ENCODE results near the gene KCNMB3.
"Not testable (repeated sequence)": the region's sequence is repeated elsewhere in the genome, so short reads cannot be mapped to it uniquely, and the experiment has no call there.

The KCNMB3 gene

GRCh38 chr3:179233043-179233442, 17.9 kb downstream of the KCNMB3 start:
- Histone ChIP-seq H3K9ac (ENCODE audit: low read length) (no peak overlapping the region), H3K9me3 (ENCODE audit: control insufficient read depth, low read length) (no peaks in the 10 kb centered on the region), H3K36me3 (ENCODE audit: control insufficient read depth, insufficient read depth, low read length) (no peaks in the 10 kb centered on the region), H3K27me3 (ENCODE audit: control insufficient read depth, insufficient read depth, low read length) (no peaks in the 10 kb centered on the region), H3K4me1 (ENCODE audit: control insufficient read depth, insufficient read depth, low read length) (no peaks in the 10 kb centered on the region), H3K4me3 (ENCODE audit: low read length) (no peak overlapping the region)

DNA sequence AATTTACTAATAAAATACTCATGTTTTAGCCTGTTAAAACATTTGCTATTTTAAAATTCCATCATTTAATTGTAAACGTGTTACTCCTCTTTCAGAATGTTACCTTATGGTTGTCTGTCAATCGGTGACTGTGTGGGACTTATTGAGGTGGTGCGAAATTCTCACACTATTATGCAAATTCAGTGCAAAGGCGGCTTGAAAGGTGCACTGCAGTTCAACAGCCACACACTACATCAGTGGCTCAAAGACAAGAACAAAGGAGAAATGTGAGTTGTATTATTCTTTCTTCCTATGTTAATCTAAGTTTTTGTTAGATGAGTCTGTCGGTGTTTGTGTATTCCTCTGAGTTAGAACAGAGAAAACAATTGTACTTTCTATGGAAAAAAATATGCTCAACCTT, 21.7 kb downstream of the KCNMB3 start:
- Histone ChIP-seq H3K9me3 (ENCODE audit: control insufficient read depth, low read length) (no peaks in the 10 kb centered on the region), H3K4me3 (ENCODE audit: low read length) (no peak overlapping the region), H3K27me3 (ENCODE audit: control insufficient read depth, insufficient read depth, low read length) (no peaks in the 10 kb centered on the region), H3K4me1 (ENCODE audit: control insufficient read depth, insufficient read depth, low read length) (no peaks in the 10 kb centered on the region), H3K9ac (ENCODE audit: low read length) (no peak overlapping the region), H3K36me3 (ENCODE audit: control insufficient read depth, insufficient read depth, low read length) (no peaks in the 10 kb centered on the region)

- H3K36me3 ChIP-seq (ENCODE audit: control insufficient read depth, insufficient read depth, low read length): no peaks in the 10 kb centered on the region
These were observed 23.6 kb downstream of the KCNMB3 start for GRCh38 chr3:179227349-179227748.

DNA sequence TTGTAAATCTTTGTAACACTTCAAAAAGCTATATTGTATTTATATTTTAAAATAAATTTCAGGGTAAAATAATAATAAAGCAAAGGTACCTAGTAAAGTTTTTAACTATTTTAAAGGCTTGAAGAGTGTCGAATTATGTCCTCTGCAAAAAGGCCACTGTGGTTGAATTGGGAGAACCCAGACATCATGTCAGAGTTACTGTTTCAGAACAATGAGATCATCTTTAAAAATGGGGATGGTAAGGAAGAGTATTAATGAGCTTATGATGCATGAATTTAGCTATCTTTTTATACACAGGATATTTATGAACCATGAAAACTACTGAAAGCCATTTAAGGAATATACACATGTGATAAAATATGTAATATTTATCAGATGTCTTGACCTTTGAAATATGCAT, 26.3 kb downstream of the KCNMB3 start:
- Histone ChIP-seq H3K36me3 (ENCODE audit: control insufficient read depth, insufficient read depth, low read length) (no peaks in the 10 kb centered on the region), H3K4me3 (ENCODE audit: low read length) (no peak overlapping the region), H3K27me3 (ENCODE audit: control insufficient read depth, insufficient read depth, low read length) (no peaks in the 10 kb centered on the region), H3K4me1 (ENCODE audit: control insufficient read depth, insufficient read depth, low read length) (no peaks in the 10 kb centered on the region), H3K9me3 (ENCODE audit: control insufficient read depth, low read length) (no peaks in the 10 kb centered on the region), H3K9ac (ENCODE audit: low read length) (no peak overlapping the region)

More at GRCh38 chr3:179227349-179227748, 23.6 kb downstream of the KCNMB3 start:
- Histone ChIP-seq H3K9me3 (ENCODE audit: control insufficient read depth, low read length) (no peaks in the 10 kb centered on the region), H3K9ac (ENCODE audit: low read length) (no peak overlapping the region), H3K27me3 (ENCODE audit: control insufficient read depth, insufficient read depth, low read length) (no peaks in the 10 kb centered on the region), H3K4me1 (ENCODE audit: control insufficient read depth, insufficient read depth, low read length) (no peaks in the 10 kb centered on the region), H3K4me3 (ENCODE audit: low read length) (no peak overlapping the region)

DNA sequence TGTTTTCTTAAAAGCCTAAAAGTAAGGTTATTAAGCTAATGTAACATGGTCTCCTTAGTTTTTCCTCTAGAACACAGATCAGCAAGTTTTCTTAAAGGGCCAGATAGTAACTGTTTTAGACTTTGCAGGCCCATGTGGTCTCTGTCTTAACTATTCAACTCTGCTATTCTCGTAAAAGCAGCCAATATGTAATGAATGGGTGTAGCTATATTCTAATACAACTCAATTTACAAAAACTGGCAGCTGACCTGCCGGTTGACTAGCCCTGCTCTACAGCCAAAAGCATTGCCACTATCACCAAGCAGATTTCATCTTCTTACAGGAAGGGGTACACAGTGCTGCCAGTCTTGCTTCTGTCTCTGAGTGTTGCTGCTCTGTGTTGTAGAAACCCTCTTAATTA, 27.4 kb downstream of the KCNMB3 start:
- no peaks in the 10 kb centered on the region for H3K36me3 ChIP-seq (ENCODE audit: control insufficient read depth, insufficient read depth, low read length)
- no peaks in the 10 kb centered on the region for H3K27me3 ChIP-seq (ENCODE audit: control insufficient read depth, insufficient read depth, low read length)
- H3K9me3 ChIP-seq (ENCODE audit: control insufficient read depth, low read length): no peaks in the 10 kb centered on the region
- H3K4me1 ChIP-seq (ENCODE audit: control insufficient read depth, insufficient read depth, low read length): no peaks in the 10 kb centered on the region
- no peak overlapping the region for H3K9ac ChIP-seq (ENCODE audit: low read length)
- no peak overlapping the region for H3K4me3 ChIP-seq (ENCODE audit: low read length)

GRCh38 chr3:179218213-179218612, 32.7 kb downstream of the KCNMB3 start:
- H3K27me3 ChIP-seq (ENCODE audit: control insufficient read depth, insufficient read depth, low read length); H3K9me3 ChIP-seq (ENCODE audit: control insufficient read depth, low read length); H3K9ac ChIP-seq (ENCODE audit: low read length); H3K4me1 ChIP-seq (ENCODE audit: control insufficient read depth, insufficient read depth, low read length); H3K36me3 ChIP-seq (ENCODE audit: control insufficient read depth, insufficient read depth, low read length); H3K4me3 ChIP-seq (ENCODE audit: low read length): not testable (repeated sequence)

DNA sequence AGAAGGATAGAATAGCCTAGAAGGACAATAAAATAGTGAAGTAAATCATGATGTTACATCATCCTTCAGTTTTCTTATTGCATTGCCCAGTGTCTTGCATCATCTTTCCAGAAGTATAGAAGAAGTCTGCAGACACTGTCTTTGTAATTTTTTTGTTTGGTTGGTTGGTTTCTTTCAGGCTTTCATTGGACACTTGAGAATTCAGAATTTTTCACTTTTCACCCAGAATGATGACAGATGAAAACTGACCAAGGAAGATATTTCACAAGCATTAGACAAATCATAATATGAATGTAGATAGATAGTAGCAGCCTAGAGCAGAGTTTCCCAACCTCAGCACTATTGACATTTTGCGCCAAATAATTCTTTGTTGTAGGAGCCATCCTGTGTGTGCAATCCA, 35.4 kb downstream of the KCNMB3 start:
- H3K9ac ChIP-seq (ENCODE audit: low read length); H3K4me1 ChIP-seq (ENCODE audit: control insufficient read depth, insufficient read depth, low read length); H3K36me3 ChIP-seq (ENCODE audit: control insufficient read depth, insufficient read depth, low read length); H3K9me3 ChIP-seq (ENCODE audit: control insufficient read depth, low read length); H3K4me3 ChIP-seq (ENCODE audit: low read length); H3K27me3 ChIP-seq (ENCODE audit: control insufficient read depth, insufficient read depth, low read length): not testable (repeated sequence)

DNA sequence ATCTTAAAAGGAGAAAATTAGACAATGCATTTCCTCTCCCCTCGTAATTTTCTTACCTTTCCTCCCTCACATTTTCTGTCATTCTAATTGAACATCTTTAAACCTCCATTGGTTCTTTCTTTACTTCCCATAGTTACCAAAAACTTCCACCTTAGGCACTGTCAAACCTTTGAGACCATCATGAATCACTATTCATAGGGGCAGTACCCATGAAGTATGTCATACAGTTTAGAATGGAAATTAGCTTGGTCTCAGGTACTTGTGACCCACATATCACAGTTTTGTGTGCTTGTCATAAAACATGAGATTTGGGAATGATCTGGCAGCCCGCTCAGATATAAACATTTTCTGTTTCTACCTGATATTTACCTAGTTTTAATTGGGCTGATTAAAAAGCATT, 50.1 kb downstream of the KCNMB3 start:
- Histone ChIP-seq H3K4me1 (ENCODE audit: control insufficient read depth, insufficient read depth, low read length) (no peaks in the 10 kb centered on the region), H3K36me3 (ENCODE audit: control insufficient read depth, insufficient read depth, low read length) (no peaks in the 10 kb centered on the region), H3K27me3 (ENCODE audit: control insufficient read depth, insufficient read depth, low read length) (no peaks in the 10 kb centered on the region), H3K9me3 (ENCODE audit: control insufficient read depth, low read length) (no peaks in the 10 kb centered on the region), H3K4me3 (ENCODE audit: low read length) (no peak overlapping the region), H3K9ac (ENCODE audit: low read length) (no peak overlapping the region)

DNA sequence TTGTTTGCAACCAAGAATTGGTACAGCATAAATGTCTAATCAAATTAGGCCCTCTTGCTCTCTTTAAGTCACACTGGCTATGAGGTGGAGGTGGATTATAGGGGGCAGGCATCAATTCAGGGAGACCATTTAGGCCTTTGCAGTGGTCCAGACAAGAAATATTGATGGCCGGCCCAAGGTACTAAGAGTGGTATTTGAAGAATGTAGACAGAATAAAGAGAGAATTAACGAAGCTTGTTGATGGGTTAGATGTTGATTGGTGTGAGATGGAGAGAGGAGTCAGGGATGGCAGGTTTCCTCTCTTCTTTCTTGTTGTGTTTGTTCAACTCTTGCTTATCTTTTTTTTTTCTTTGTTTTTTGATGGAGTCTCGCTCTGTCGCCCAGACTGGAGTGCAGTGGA, 54.2 kb downstream of the KCNMB3 start:
- Histone ChIP-seq H3K4me1 (ENCODE audit: control insufficient read depth, insufficient read depth, low read length) (no peaks in the 10 kb centered on the region), H3K27me3 (ENCODE audit: control insufficient read depth, insufficient read depth, low read length) (no peaks in the 10 kb centered on the region), H3K9me3 (ENCODE audit: control insufficient read depth, low read length) (no peaks in the 10 kb centered on the region), H3K9ac (ENCODE audit: low read length) (no peak overlapping the region), H3K4me3 (ENCODE audit: low read length) (no peak overlapping the region), H3K36me3 (ENCODE audit: control insufficient read depth, insufficient read depth, low read length) (no peaks in the 10 kb centered on the region)

- no peaks in the 10 kb centered on the region for H3K27me3 ChIP-seq (ENCODE audit: control insufficient read depth, insufficient read depth, low read length)
- H3K4me1 ChIP-seq (ENCODE audit: control insufficient read depth, insufficient read depth, low read length): no peaks in the 10 kb centered on the region
- no peak overlapping the region for H3K9ac ChIP-seq (ENCODE audit: low read length)
- no peaks in the 10 kb centered on the region for H3K36me3 ChIP-seq (ENCODE audit: control insufficient read depth, insufficient read depth, low read length)
- no peak overlapping the region for H3K4me3 ChIP-seq (ENCODE audit: low read length)
- no peaks in the 10 kb centered on the region for H3K9me3 ChIP-seq (ENCODE audit: control insufficient read depth, low read length)
These were observed 54.8 kb downstream of the KCNMB3 start for GRCh38 chr3:179196098-179196497.

DNA sequence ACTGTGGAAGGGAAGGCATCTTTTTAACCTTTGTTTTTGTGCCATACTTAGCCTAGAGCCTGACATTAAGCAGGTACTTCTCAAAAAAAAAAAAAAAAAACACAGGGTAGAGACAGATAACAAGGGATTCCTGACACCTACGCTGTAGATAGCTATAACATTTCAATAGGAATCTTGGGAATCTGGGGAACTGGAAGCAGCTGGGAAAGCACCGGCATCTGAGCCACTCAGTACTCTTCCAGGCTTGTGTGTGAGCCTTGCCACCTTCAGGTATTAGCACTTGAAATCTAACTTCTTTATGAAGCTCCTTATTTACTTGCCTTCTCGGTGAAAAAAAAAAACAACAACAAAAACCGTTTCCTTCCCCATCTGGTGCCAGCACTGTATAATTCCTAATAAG, 56.0 kb downstream of the KCNMB3 start:
- H3K4me1 ChIP-seq (ENCODE audit: control insufficient read depth, insufficient read depth, low read length): no peaks in the 10 kb centered on the region

More for the DNA sequence above, 56.0 kb downstream of the KCNMB3 start:
- Histone ChIP-seq H3K9me3 (ENCODE audit: control insufficient read depth, low read length) (no peaks in the 10 kb centered on the region), H3K27me3 (ENCODE audit: control insufficient read depth, insufficient read depth, low read length) (no peaks in the 10 kb centered on the region), H3K4me3 (ENCODE audit: low read length) (no peak overlapping the region), H3K36me3 (ENCODE audit: control insufficient read depth, insufficient read depth, low read length) (no peaks in the 10 kb centered on the region), H3K9ac (ENCODE audit: low read length) (no peak overlapping the region)

Data from mucosa of stomach (tissue), 1 donor.